ENCODE results near the gene RNF43.

RNF43 gene

DNA sequence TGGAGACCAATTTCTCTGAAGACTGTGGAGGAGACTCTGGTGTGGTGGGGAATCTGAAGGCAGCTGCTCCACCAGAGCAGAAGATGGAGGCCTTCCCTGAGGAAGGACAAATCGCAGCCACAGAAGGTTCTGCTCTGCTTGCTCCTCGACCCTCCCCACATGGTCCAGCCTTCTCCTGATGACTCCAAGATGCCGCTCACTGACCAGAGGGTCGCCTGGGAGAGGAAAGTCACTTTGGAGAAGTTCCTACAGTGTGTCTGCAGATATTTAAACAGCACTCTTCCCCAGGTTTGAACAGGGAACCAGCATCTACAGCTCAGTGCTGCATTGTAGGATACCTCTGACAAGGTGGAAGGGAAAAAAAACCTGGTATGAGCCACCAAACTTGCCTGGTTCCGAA, 44.3 kb downstream of the RNF43 start:
- 100% methylated on average over 4 of the region's 5 CpGs for WGBS (ENCODE audit: insufficient coverage)
- no peaks in the 10 kb centered on the region for H3K27me3 ChIP-seq (replicated peaks in 2 of 5; ENCODE audit: control insufficient read depth in 4 of 5, insufficient read depth in 5 of 5, low read length in 4 of 5)
- ChIA-PET POLR2A (no interaction called here), CTCF (interaction anchor here (0.9 to 1.3 kb wide), 3 partner anchors 9 to 56 kb away, joined by 3 to 4 read pairs (median 4); no protein-coding TSS in a partner anchor)
- H3K4me3 ChIP-seq (ENCODE audit: control insufficient read depth in 1 of 7, extremely low read depth in 1 of 7, insufficient read depth in 4 of 7, low read depth in 2 of 7, low read length in 6 of 7) = no peak overlapping the region
- no peaks in the 10 kb centered on the region for H3K9me3 ChIP-seq (ENCODE audit: control extremely low read depth in 1 of 5, control insufficient read depth in 4 of 5, insufficient read depth in 2 of 5, low read depth in 1 of 5, low read length in 4 of 5)
- peaks cover 0 to 20% (median 8%) of the 10 kb centered on the region in 4 experiments for H3K4me1 ChIP-seq (ENCODE audit: control extremely low read depth in 1 of 4, control insufficient read depth in 4 of 4, insufficient read depth in 4 of 4, low read length in 3 of 4)
- H3K36me3 ChIP-seq (ENCODE audit: control insufficient read depth in 4 of 4, insufficient read depth in 4 of 4, low read length in 3 of 4) = no peaks in the 10 kb centered on the region
- no peak for DNase-seq
- no peak overlapping the region for H3K27ac ChIP-seq (ENCODE audit: insufficient read depth in 1 of 2, low read depth in 1 of 2, low read length in 2 of 2, poor library complexity in 1 of 2, severe bottlenecking in 2 of 2)

DNA sequence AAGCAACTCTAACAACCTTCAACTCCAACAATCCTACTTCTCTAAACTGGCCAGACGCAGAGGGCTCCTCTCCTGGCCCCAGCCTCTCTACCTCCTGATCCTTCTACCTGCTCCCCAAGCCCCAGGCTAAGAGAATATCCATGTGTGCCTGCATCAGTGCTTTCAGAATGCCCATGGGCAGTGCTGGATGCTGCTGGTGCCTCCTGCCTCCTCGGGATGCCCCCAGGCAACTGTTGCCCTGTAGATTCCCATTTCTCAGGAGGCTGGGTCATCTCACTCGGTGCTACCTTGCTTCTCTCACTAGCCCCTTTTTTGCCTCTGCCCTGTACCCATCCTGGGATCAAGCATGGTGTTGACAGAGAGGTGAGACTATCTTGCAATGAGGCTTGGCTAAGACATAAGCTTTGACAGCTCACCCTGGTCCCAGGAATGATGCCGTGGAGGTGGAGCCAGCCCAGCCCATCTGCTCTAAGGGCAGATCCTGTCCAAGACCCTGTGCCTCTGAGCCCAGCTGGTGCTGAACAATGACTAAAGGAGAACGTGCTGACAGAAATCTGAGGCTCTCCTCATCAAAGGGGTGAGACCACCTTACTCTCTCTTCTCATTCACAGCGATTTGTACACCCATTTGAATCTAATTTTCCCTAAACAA, 45.9 kb downstream of the RNF43 start:
- ChIA-PET CTCF (interaction anchor here (1.2 to 2.2 kb wide), 2 partner anchors 19 to 54 kb away, joined by 4 to 5 read pairs; partner anchors contain the start of gene SUPT4H1), POLR2A (no interaction called here)
- DNase-seq = no peak
- no peaks in the 10 kb centered on the region for H3K27me3 ChIP-seq (replicated peaks in 2 of 5; ENCODE audit: control insufficient read depth in 4 of 5, insufficient read depth in 5 of 5, low read length in 4 of 5)
- no peaks in the 10 kb centered on the region for H3K9me3 ChIP-seq (ENCODE audit: control extremely low read depth in 1 of 5, control insufficient read depth in 4 of 5, insufficient read depth in 2 of 5, low read depth in 1 of 5, low read length in 4 of 5)
- H3K27ac ChIP-seq (ENCODE audit: insufficient read depth in 1 of 2, low read depth in 1 of 2, low read length in 2 of 2, poor library complexity in 1 of 2, severe bottlenecking in 2 of 2) = no peak overlapping the region
- peaks cover 0 to 12% (median 7%) of the 10 kb centered on the region in 4 experiments for H3K4me1 ChIP-seq (ENCODE audit: control extremely low read depth in 1 of 4, control insufficient read depth in 4 of 4, insufficient read depth in 4 of 4, low read length in 3 of 4)
- WGBS (ENCODE audit: insufficient coverage) = 98% methylated on average over 5 of the region's 6 CpGs
- no peak overlapping the region for H3K4me3 ChIP-seq (ENCODE audit: control insufficient read depth in 1 of 7, extremely low read depth in 1 of 7, insufficient read depth in 4 of 7, low read depth in 2 of 7, low read length in 6 of 7)
- no peaks in the 10 kb centered on the region for H3K36me3 ChIP-seq (ENCODE audit: control insufficient read depth in 4 of 4, insufficient read depth in 4 of 4, low read length in 3 of 4)

DNA sequence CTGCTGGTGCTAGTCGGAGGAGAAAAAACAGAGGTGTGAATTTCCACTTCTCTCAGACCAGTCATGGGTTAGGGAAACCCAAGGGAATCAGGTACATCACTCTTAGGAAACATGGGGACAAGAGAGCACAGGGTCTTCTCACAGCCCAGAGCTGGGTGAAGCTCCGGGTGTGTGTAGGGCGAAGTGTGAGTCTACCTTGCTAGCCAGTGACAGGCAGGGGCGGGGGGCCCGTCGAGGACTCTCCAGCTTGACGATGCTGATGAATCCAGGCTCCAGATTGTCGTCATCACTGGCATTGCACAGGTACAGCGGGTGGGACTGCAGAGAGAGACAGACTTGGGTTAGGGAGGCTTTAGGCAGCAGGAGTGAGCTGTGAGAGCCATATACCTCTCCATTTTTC, 46.6 kb downstream of the RNF43 start:
- no peak overlapping the region for H3K4me3 ChIP-seq (ENCODE audit: control insufficient read depth in 1 of 7, extremely low read depth in 1 of 7, insufficient read depth in 4 of 7, low read depth in 2 of 7, low read length in 6 of 7)
- no peaks in the 10 kb centered on the region for H3K27me3 ChIP-seq (replicated peaks in 2 of 5; ENCODE audit: control insufficient read depth in 4 of 5, insufficient read depth in 5 of 5, low read length in 4 of 5)
- no peak for DNase-seq
- H3K4me1 ChIP-seq (ENCODE audit: control extremely low read depth in 1 of 4, control insufficient read depth in 4 of 4, insufficient read depth in 4 of 4, low read length in 3 of 4) = peaks cover 0 to 8% (median 4%) of the 10 kb centered on the region in 4 experiments
- POLR2A ChIA-PET = no interaction called here
- H3K36me3 ChIP-seq (ENCODE audit: control insufficient read depth in 4 of 4, insufficient read depth in 4 of 4, low read length in 3 of 4) = peaks cover 0 to 1% (median 0%) of the 10 kb centered on the region in 4 experiments
- CTCF ChIA-PET = interaction anchor here (2.2 kb wide), 1 partner anchor 18 kb away, joined by 5 read pairs; the partner anchor contains the start of gene SUPT4H1
- no peaks in the 10 kb centered on the region for H3K9me3 ChIP-seq (ENCODE audit: control extremely low read depth in 1 of 5, control insufficient read depth in 4 of 5, insufficient read depth in 2 of 5, low read depth in 1 of 5, low read length in 4 of 5)
- 100% methylated on average over 4 of the region's 9 CpGs for WGBS (ENCODE audit: insufficient coverage)
- H3K27ac ChIP-seq (ENCODE audit: insufficient read depth in 1 of 2, low read depth in 1 of 2, low read length in 2 of 2, poor library complexity in 1 of 2, severe bottlenecking in 2 of 2) = no peak overlapping the region

DNA sequence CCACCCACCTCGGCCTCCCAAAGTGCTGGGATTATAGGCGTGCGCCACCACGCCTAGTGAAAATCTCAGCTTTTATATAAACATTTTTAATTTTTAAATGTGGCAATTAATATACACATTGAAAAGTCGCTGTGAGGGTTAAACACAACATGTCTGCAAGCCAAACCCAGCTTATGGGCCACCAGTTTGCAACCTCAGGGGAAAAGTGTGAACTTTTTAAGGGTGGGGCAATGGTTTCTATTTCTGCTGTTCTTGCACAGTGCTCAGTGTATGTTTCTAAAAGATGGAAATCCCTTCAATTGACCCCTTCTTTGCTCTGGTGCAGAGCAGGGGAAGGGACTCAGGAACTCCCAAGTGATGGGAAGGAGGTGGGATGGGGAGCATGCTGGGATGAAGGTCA, 47.0 kb downstream of the RNF43 start:
- peaks cover 0 to 4% (median 1%) of the 10 kb centered on the region in 4 experiments for H3K4me1 ChIP-seq (ENCODE audit: control extremely low read depth in 1 of 4, control insufficient read depth in 4 of 4, insufficient read depth in 4 of 4, low read length in 3 of 4)
- WGBS (ENCODE audit: insufficient coverage) = no CpG with 5 or more reads among the region's 5 CpGs
- POLR2A ChIA-PET = no interaction called here

DNA sequence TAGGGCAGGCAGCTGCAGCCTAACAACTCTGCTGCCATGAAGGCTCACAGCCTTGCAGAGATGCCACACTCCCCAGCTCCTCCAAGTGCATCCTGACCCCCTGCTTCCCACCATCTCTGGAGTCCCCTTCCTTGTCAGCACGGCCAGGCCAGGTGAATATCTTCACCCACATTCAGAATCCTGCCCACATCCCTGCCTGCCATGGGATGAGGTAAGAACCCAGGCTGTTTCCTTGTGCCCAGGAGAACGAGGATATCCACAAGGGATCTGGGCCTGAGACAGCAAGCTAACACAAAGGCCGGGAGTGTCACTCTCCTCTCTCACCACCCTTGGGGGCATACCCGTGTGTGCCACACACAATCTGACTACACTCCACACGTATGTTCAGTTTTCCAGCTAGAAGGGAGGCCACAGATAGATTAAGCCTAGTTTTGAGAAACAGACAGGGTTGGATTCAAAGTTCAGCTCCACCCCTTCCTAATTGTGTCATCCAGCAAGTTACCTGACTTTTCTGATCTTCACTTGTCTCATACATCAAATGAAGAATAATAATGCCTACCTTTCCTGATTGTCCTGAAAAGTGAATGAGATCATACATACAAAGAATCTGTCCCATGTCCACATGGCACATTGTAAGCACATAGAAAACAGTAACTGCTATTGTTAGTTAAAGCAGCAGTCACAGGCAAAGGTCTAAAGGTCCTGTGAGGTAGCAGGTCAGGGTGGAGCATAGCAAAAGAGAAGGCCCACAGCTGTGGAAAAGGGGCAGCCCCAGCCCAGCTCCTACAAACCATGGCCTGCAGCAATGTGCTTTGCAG, 47.9 kb downstream of the RNF43 start:
- CTCF ChIA-PET = interaction anchor here (0.9 to 1.9 kb wide), 3 partner anchors 9 to 12 kb away, joined by 3 to 6 read pairs (median 3); no protein-coding TSS in a partner anchor
- no peak overlapping the region for H3K27ac ChIP-seq (ENCODE audit: insufficient read depth in 1 of 2, low read depth in 1 of 2, low read length in 2 of 2, poor library complexity in 1 of 2, severe bottlenecking in 2 of 2)

More for the DNA sequence above, 47.0 kb downstream of the RNF43 start:
- Histone ChIP-seq H3K4me3 (ENCODE audit: control insufficient read depth in 1 of 7, extremely low read depth in 1 of 7, insufficient read depth in 4 of 7, low read depth in 2 of 7, low read length in 6 of 7) (no peak overlapping the region), H3K36me3 (ENCODE audit: control insufficient read depth in 4 of 4, insufficient read depth in 4 of 4, low read length in 3 of 4) (peaks cover 0 to 1% (median 0%) of the 10 kb centered on the region in 4 experiments), H3K9me3 (ENCODE audit: control extremely low read depth in 1 of 5, control insufficient read depth in 4 of 5, insufficient read depth in 2 of 5, low read depth in 1 of 5, low read length in 4 of 5) (no peaks in the 10 kb centered on the region), H3K27ac (ENCODE audit: insufficient read depth in 1 of 2, low read depth in 1 of 2, low read length in 2 of 2, poor library complexity in 1 of 2, severe bottlenecking in 2 of 2) (no peak overlapping the region), H3K27me3 (replicated peaks in 2 of 5; ENCODE audit: control insufficient read depth in 4 of 5, insufficient read depth in 5 of 5, low read length in 4 of 5) (no peaks in the 10 kb centered on the region)
- no peak for DNase-seq
- CTCF ChIA-PET = interaction anchor here (1.9 to 2.2 kb wide), 2 partner anchors 10 to 18 kb away, joined by 5 to 6 read pairs; partner anchors contain the start of gene SUPT4H1

DNA sequence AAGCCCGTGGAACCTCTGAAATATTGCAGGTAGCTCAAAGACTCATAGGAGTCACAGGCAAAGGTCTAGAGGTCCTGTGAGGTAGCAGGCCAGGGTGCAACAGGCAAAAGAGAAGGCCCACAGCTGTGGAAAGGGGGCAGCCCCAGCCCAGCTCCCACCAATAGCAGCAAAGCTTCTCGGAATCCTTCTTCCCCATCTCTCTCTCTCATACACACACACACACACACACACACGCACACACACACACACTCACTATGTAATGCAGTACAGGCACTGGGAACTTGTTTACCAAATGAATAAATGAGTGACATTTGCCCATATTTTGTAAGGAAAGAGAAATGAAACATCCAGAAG, 48.5 kb downstream of the RNF43 start:
- DNase-seq = peak in 1 of 3 donors; percentile 22
- Histone ChIP-seq H3K27ac (ENCODE audit: insufficient read depth in 1 of 2, low read depth in 1 of 2, low read length in 2 of 2, poor library complexity in 1 of 2, severe bottlenecking in 2 of 2) (no peak overlapping the region), H3K4me1 (ENCODE audit: control extremely low read depth in 1 of 4, control insufficient read depth in 4 of 4, insufficient read depth in 4 of 4, low read length in 3 of 4) (no peaks in the 10 kb centered on the region), H3K27me3 (replicated peaks in 2 of 5; ENCODE audit: control insufficient read depth in 4 of 5, insufficient read depth in 5 of 5, low read length in 4 of 5) (no peaks in the 10 kb centered on the region), H3K36me3 (ENCODE audit: control insufficient read depth in 4 of 4, insufficient read depth in 4 of 4, low read length in 3 of 4) (peaks cover 0 to 1% (median 0%) of the 10 kb centered on the region in 4 experiments), H3K9me3 (ENCODE audit: control extremely low read depth in 1 of 5, control insufficient read depth in 4 of 5, insufficient read depth in 2 of 5, low read depth in 1 of 5, low read length in 4 of 5) (no peaks in the 10 kb centered on the region), H3K4me3 (ENCODE audit: control insufficient read depth in 1 of 7, extremely low read depth in 1 of 7, insufficient read depth in 4 of 7, low read depth in 2 of 7, low read length in 6 of 7) (no peak overlapping the region)
- WGBS (ENCODE audit: insufficient coverage) = 100% methylated on average over 1 of the region's 3 CpGs
- ChIA-PET POLR2A (interaction anchor here (0.6 to 1.1 kb wide), 2 partner anchors 17 to 41 kb away, joined by 3 to 4 read pairs; partner anchors contain the start of gene SUPT4H1), CTCF (interaction anchor here (0.9 to 1.9 kb wide), 4 partner anchors 8 to 13 kb away, joined by 3 to 6 read pairs (median 4); no protein-coding TSS in a partner anchor)

More for the DNA sequence above, 47.9 kb downstream of the RNF43 start:
- no peaks in the 10 kb centered on the region for H3K4me1 ChIP-seq (ENCODE audit: control extremely low read depth in 1 of 4, control insufficient read depth in 4 of 4, insufficient read depth in 4 of 4, low read length in 3 of 4)
- no peak overlapping the region for H3K4me3 ChIP-seq (ENCODE audit: control insufficient read depth in 1 of 7, extremely low read depth in 1 of 7, insufficient read depth in 4 of 7, low read depth in 2 of 7, low read length in 6 of 7)
- WGBS (ENCODE audit: insufficient coverage) = 100% methylated on average over 3 of the region's 5 CpGs
- POLR2A ChIA-PET = interaction anchor here (1.1 kb wide), 1 partner anchor 41 kb away, joined by 3 read pairs; no protein-coding TSS in a partner anchor
- no peaks in the 10 kb centered on the region for H3K9me3 ChIP-seq (ENCODE audit: control extremely low read depth in 1 of 5, control insufficient read depth in 4 of 5, insufficient read depth in 2 of 5, low read depth in 1 of 5, low read length in 4 of 5)
- DNase-seq = no peak
- no peaks in the 10 kb centered on the region for H3K27me3 ChIP-seq (replicated peaks in 2 of 5; ENCODE audit: control insufficient read depth in 4 of 5, insufficient read depth in 5 of 5, low read length in 4 of 5)
- peaks cover 0 to 1% (median 0%) of the 10 kb centered on the region in 4 experiments for H3K36me3 ChIP-seq (ENCODE audit: control insufficient read depth in 4 of 4, insufficient read depth in 4 of 4, low read length in 3 of 4)

Measured in common myeloid progenitor, CD34-positive (primary cell).